ENCODE results near the gene INSRR. TPM values are rescaled to one million over a fixed set of nuclear protein-coding genes. Genes with fewer than 3 reads are reported as not detected.

Gene INSRR
- total and polyA plus RNA-seq, 7 experiments from 2014 or later: 0.63 TPM; not detected in 6

- Mint-ChIP-seq H3K27ac (peak overlapping the region in 2 of 9 donors; percentile 5 to 79), H3K4me1 (peaks cover 0 to 55% (median 5%) of the 10 kb centered on the region in 7 donors), H3K9me3 (peaks cover 0 to 3% (median 0%) of the 10 kb centered on the region in 11 donors), H3K36me3 (no peaks in the 10 kb centered on the region), H3K4me3 (peak overlapping the region in 1 of 10 donors; percentile 28), H3K27me3 (peaks cover 0 to 24% (median 15%) of the 10 kb centered on the region in 5 donors)
- ChIA-PET CTCF (no interaction called here), POLR2A (no interaction called here)
- DNase-seq: no peak
- Histone ChIP-seq H3K27ac (ENCODE audit: low read depth, low read length) (no peak overlapping the region), H3K36me3 (ENCODE audit: control insufficient read depth in 2 of 3, insufficient read depth in 3 of 3, low read length in 3 of 3) (no peaks in the 10 kb centered on the region), H3K27me3 (ENCODE audit: control insufficient read depth in 2 of 2, insufficient read depth in 2 of 2, low read length in 2 of 2) (no peaks in the 10 kb centered on the region), H3K4me3 (ENCODE audit: low read length) (no peak overlapping the region), H3K9me3 (ENCODE audit: control insufficient read depth in 2 of 3, low read length in 3 of 3) (no peaks in the 10 kb centered on the region), H3K4me1 (ENCODE audit: control insufficient read depth in 2 of 2, insufficient read depth in 2 of 2, low read length in 2 of 2) (peaks cover 0 to 8% of the 10 kb centered on the region in 2 donors)
- intact Hi-C loops (cut with micrococcal nuclease): no loop called here
- no peak for ATAC-seq
Observed at GRCh38 chr1:156834322-156834721, 24.6 kb downstream of the INSRR start.

GRCh38 chr1:156833603-156834002 lies 25.3 kb downstream of the INSRR start:
- intact Hi-C loops (cut with micrococcal nuclease): no loop called here
- peaks cover 0 to 8% of the 10 kb centered on the region in 2 donors for H3K4me1 ChIP-seq (ENCODE audit: control insufficient read depth in 2 of 2, insufficient read depth in 2 of 2, low read length in 2 of 2)
- H3K9me3 ChIP-seq (ENCODE audit: control insufficient read depth in 2 of 3, low read length in 3 of 3): no peaks in the 10 kb centered on the region
- DNase-seq (peak in 2 of 9 donors; percentile 21 to 24), ATAC-seq (peak; percentile 57)
- no peaks in the 10 kb centered on the region for H3K36me3 Mint-ChIP-seq
- no peaks in the 10 kb centered on the region for H3K27me3 ChIP-seq (ENCODE audit: control insufficient read depth in 2 of 2, insufficient read depth in 2 of 2, low read length in 2 of 2)
- H3K36me3 ChIP-seq (ENCODE audit: control insufficient read depth in 2 of 3, insufficient read depth in 3 of 3, low read length in 3 of 3): no peaks in the 10 kb centered on the region
- H3K27ac Mint-ChIP-seq: peak overlapping the region in 2 of 9 donors; percentile 5 to 79
- no peak overlapping the region for H3K27ac ChIP-seq (ENCODE audit: low read depth, low read length)
- H3K4me3 Mint-ChIP-seq: no peak overlapping the region
- peaks cover 0 to 3% (median 0%) of the 10 kb centered on the region in 11 donors for H3K9me3 Mint-ChIP-seq
- H3K27me3 Mint-ChIP-seq: peaks cover 0 to 19% (median 12%) of the 10 kb centered on the region in 5 donors
- H3K4me1 Mint-ChIP-seq: peaks cover 0 to 50% (median under 1%) of the 10 kb centered on the region in 7 donors
- CTCF ChIA-PET: interaction anchor here (0.7 kb wide), 1 partner anchor 36 kb away, joined by 3 read pairs; no protein-coding TSS in a partner anchor
- POLR2A ChIA-PET: no interaction called here
- H3K4me3 ChIP-seq (ENCODE audit: low read length): no peak overlapping the region

DNA sequence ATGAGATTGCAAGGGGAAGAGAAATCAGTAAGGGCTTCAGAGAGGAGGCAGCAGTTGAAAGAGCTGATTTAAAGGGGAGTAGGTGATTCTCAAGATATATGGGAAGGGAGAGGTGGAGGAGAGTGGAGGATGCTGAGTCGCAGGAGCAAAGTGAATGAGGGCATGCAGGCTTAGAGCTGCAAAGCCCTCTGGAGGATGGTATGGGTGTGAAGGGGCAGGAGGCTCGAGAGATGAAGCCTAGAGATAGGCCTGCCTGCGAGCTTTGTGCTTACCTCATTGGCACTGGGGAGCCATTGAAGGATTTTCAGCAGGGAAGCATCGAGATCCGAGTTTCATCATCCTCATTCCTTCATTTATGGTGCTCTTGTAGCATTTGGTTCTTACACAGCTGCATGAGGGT lies 26.5 kb downstream of the INSRR start:
- Histone ChIP-seq H3K4me3 (ENCODE audit: low read length) (no peak overlapping the region), H3K36me3 (ENCODE audit: control insufficient read depth in 2 of 3, insufficient read depth in 3 of 3, low read length in 3 of 3) (no peaks in the 10 kb centered on the region), H3K4me1 (ENCODE audit: control insufficient read depth in 2 of 2, insufficient read depth in 2 of 2, low read length in 2 of 2) (peaks cover 0 to 8% of the 10 kb centered on the region in 2 donors), H3K27ac (ENCODE audit: low read depth, low read length) (no peak overlapping the region), H3K27me3 (ENCODE audit: control insufficient read depth in 2 of 2, insufficient read depth in 2 of 2, low read length in 2 of 2) (no peaks in the 10 kb centered on the region), H3K9me3 (ENCODE audit: control insufficient read depth in 2 of 3, low read length in 3 of 3) (no peaks in the 10 kb centered on the region)
- ATAC-seq: no peak
- Mint-ChIP-seq H3K4me1 (peaks cover 0 to 44% (median 0%) of the 10 kb centered on the region in 7 donors), H3K4me3 (no peak overlapping the region), H3K36me3 (no peaks in the 10 kb centered on the region), H3K9me3 (peaks cover 0 to 3% (median 0%) of the 10 kb centered on the region in 11 donors), H3K27ac (peak overlapping the region in 3 of 9 donors; percentile 1 to 76 (median 6)), H3K27me3 (peaks cover 0 to 18% (median 10%) of the 10 kb centered on the region in 5 donors)
- DNase-seq: no peak
- POLR2A ChIA-PET: interaction anchor here (0.8 kb wide), 1 partner anchor 246 kb away, joined by 3 read pairs; no protein-coding TSS in a partner anchor
- CTCF ChIA-PET: interaction anchor here (1.0 kb wide), 1 partner anchor 28 kb away, joined by 3 read pairs; no protein-coding TSS in a partner anchor
- intact Hi-C loops (cut with micrococcal nuclease): no loop called here

- no peak overlapping the region for H3K4me3 Mint-ChIP-seq
- DNase-seq: no peak
- H3K4me1 Mint-ChIP-seq: peaks cover 0 to 11% (median 0%) of the 10 kb centered on the region in 7 donors
- POLR2A ChIA-PET: no interaction called here
- CTCF ChIA-PET: no interaction called here
- ATAC-seq: no peak
- Histone ChIP-seq H3K27ac (ENCODE audit: low read depth, low read length) (no peak overlapping the region), H3K9me3 (ENCODE audit: control insufficient read depth in 2 of 3, low read length in 3 of 3) (no peaks in the 10 kb centered on the region), H3K4me1 (ENCODE audit: control insufficient read depth in 2 of 2, insufficient read depth in 2 of 2, low read length in 2 of 2) (no peaks in the 10 kb centered on the region), H3K4me3 (ENCODE audit: low read length) (no peak overlapping the region), H3K27me3 (ENCODE audit: control insufficient read depth in 2 of 2, insufficient read depth in 2 of 2, low read length in 2 of 2) (no peaks in the 10 kb centered on the region), H3K36me3 (ENCODE audit: control insufficient read depth in 2 of 3, insufficient read depth in 3 of 3, low read length in 3 of 3) (no peaks in the 10 kb centered on the region)
- H3K27ac Mint-ChIP-seq: peak overlapping the region in 1 of 9 donors; percentile 41
- intact Hi-C loops (cut with micrococcal nuclease): no loop called here
- no peaks in the 10 kb centered on the region for H3K36me3 Mint-ChIP-seq
- H3K9me3 Mint-ChIP-seq: no peaks in the 10 kb centered on the region
- H3K27me3 Mint-ChIP-seq: peaks cover 0 to 12% (median 6%) of the 10 kb centered on the region in 5 donors
Observed at GRCh38 chr1:156828400-156829124, 30.4 kb downstream of the INSRR start.

DNA sequence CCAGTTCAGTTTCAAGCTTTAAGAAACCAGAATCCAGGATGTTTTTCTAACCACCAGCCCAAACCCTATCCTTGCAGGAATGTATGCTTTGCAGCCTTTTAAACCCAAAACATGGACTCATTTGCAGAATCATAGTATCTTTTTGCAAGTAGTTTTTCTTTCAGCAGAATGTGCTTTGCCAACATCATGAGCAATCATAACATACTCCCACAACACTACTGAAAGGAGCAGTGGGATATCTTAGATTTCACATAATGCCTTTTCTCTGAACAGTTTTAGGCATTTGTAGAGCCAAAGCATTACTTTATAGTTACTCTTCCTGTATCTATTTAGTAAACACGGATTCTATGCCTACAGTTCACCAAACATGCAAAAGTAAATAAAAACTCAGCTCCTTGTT lies 32.3 kb downstream of the INSRR start:
- DNase-seq: no peak
- no peak overlapping the region for H3K27ac Mint-ChIP-seq
- no peaks in the 10 kb centered on the region for H3K9me3 Mint-ChIP-seq
- H3K4me3 ChIP-seq (ENCODE audit: low read length): no peak overlapping the region
- no peaks in the 10 kb centered on the region for H3K36me3 ChIP-seq (ENCODE audit: control insufficient read depth in 2 of 3, insufficient read depth in 3 of 3, low read length in 3 of 3)
- H3K9me3 ChIP-seq (ENCODE audit: control insufficient read depth in 2 of 3, low read length in 3 of 3): no peaks in the 10 kb centered on the region
- peaks cover 0 to 7% (median 0%) of the 10 kb centered on the region in 5 donors for H3K27me3 Mint-ChIP-seq
- no peaks in the 10 kb centered on the region for H3K4me1 ChIP-seq (ENCODE audit: control insufficient read depth in 2 of 2, insufficient read depth in 2 of 2, low read length in 2 of 2)
- intact Hi-C loops (cut with micrococcal nuclease): no loop called here
- ChIA-PET CTCF (no interaction called here), POLR2A (no interaction called here)
- ATAC-seq: no peak
- H3K4me3 Mint-ChIP-seq: no peak overlapping the region
- H3K27ac ChIP-seq (ENCODE audit: low read depth, low read length): no peak overlapping the region
- H3K27me3 ChIP-seq (ENCODE audit: control insufficient read depth in 2 of 2, insufficient read depth in 2 of 2, low read length in 2 of 2): no peaks in the 10 kb centered on the region
- peaks cover 0 to 4% (median 0%) of the 10 kb centered on the region in 5 donors for H3K36me3 Mint-ChIP-seq
- H3K4me1 Mint-ChIP-seq: peaks cover 0 to 19% (median 0%) of the 10 kb centered on the region in 7 donors

- POLR2A ChIA-PET: no interaction called here
- H3K4me3 ChIP-seq (ENCODE audit: low read length): no peak overlapping the region
- CTCF ChIA-PET: interaction anchor here (0.7 to 2.0 kb wide), 2 partner anchors 9 kb away, joined by 3 to 5 read pairs; no protein-coding TSS in a partner anchor
- peak overlapping the region in 1 of 9 donors; percentile 25 for H3K27ac Mint-ChIP-seq
- peaks cover 0 to 30% (median 0%) of the 10 kb centered on the region in 7 donors for H3K4me1 Mint-ChIP-seq
- no peaks in the 10 kb centered on the region for H3K36me3 ChIP-seq (ENCODE audit: control insufficient read depth in 2 of 3, insufficient read depth in 3 of 3, low read length in 3 of 3)
- H3K9me3 ChIP-seq (ENCODE audit: control insufficient read depth in 2 of 3, low read length in 3 of 3): no peaks in the 10 kb centered on the region
- no peak for ATAC-seq
- H3K36me3 Mint-ChIP-seq: peaks cover 0 to 6% (median 0%) of the 10 kb centered on the region in 5 donors
- H3K27me3 Mint-ChIP-seq: no peaks in the 10 kb centered on the region
- no peaks in the 10 kb centered on the region for H3K27me3 ChIP-seq (ENCODE audit: control insufficient read depth in 2 of 2, insufficient read depth in 2 of 2, low read length in 2 of 2)
- DNase-seq: no peak
- peaks cover 0 to 3% (median 0%) of the 10 kb centered on the region in 11 donors for H3K9me3 Mint-ChIP-seq
- no peak overlapping the region for H3K27ac ChIP-seq (ENCODE audit: low read depth, low read length)
- H3K4me1 ChIP-seq (ENCODE audit: control insufficient read depth in 2 of 2, insufficient read depth in 2 of 2, low read length in 2 of 2): peaks cover 0 to 2% of the 10 kb centered on the region in 2 donors
- H3K4me3 Mint-ChIP-seq: no peak overlapping the region
- intact Hi-C loops (cut with micrococcal nuclease): no loop called here
Observed at GRCh38 chr1:156823210-156823790, 35.6 kb downstream of the INSRR start.
